B cell (primary cell): ENCODE data around the gene WDR64. TPM values are rescaled to one million over a fixed set of nuclear protein-coding genes. Genes with fewer than 3 reads are reported as not detected.

Experiments
- ATAC-seq: fragments of 200-7000 bp; cut with Tn5 transposase; one replicate; pipeline ENCODE4 v1.10.0; 2021; ENCODE audit warnings: low read depth, mild to moderate bottlenecking, moderate number of reproducible peaks, moderate library complexity
- CTCF ChIA-PET: fragments of 350-600 bp; sonication (Branson Sonifier 250); formaldehyde crosslinking; loops from one replicate; lab custom pipeline; 2021; ENCODE audit warnings: antibody characterized with exemption, inconsistent platforms; lab: Charles Lee
- POLR2A ChIA-PET: fragments of 350-600 bp; sonication (Branson Sonifier 250); formaldehyde crosslinking; loops from one replicate; lab custom pipeline; 2021; ENCODE audit warnings: antibody characterized with exemption; lab: Charles Lee
- DNase-seq: peaks from one replicate; pipeline ENCODE4 v3.0.0; 2013
- H2AFZ ChIP-seq: 2 replicates; pipeline ENCODE4 v1.6.1; 2012; ENCODE audit warnings: mild to moderate bottlenecking, low read depth, low read length; ENCODE audit not compliant: insufficient read depth, poor library complexity, severe bottlenecking
- H3K27ac ChIP-seq, 2 donors: 1 replicate in 1 of 2; 2 replicates in 1 of 2; pipeline ENCODE4 v1.5.1; 2012 to 2013; ENCODE audit warnings: low read length in 2 of 2, mild to moderate bottlenecking in 2 of 2, moderate library complexity in 1 of 2
- H3K27me3 ChIP-seq, 4 experiments: fragments of 200-600 bp in 1 of 4; sonication (generic) in 1 of 4; replicated peaks in 1 of 4; 1 replicate in 2 of 4; 2 replicates in 2 of 4; pipeline versions ENCODE4 v1.6.1 to v1.7.0; 2013 to 2016; ENCODE audit warnings: low read length in 3 of 4, mild to moderate bottlenecking in 2 of 4, mixed read lengths in 1 of 4, moderate library complexity in 1 of 4; ENCODE audit not compliant: insufficient read depth in 4 of 4, control insufficient read depth in 3 of 4; ENCODE audit errors: control extremely low read depth in 1 of 4
- H3K36me3 ChIP-seq, 2 experiments: replicated peaks in 1 of 2; 1 replicate in 1 of 2; 2 replicates in 1 of 2; pipeline versions ENCODE4 v1.6.1 to v1.7.1; 2013; ENCODE audit warnings: low read length in 1 of 2; ENCODE audit not compliant: insufficient read depth in 2 of 2, control insufficient read depth in 1 of 2; ENCODE audit errors: control extremely low read depth in 1 of 2, extremely low read depth in 1 of 2
- H3K4me1 ChIP-seq, 2 donors: fragments of 200-600 bp in 1 of 2; sonication (generic) in 1 of 2; 1 replicate in 1 of 2; 2 replicates in 1 of 2; pipeline versions ENCODE4 v1.5.1 to v1.6.1; 2013 to 2017; ENCODE audit warnings: low read length in 2 of 2; ENCODE audit not compliant: control insufficient read depth in 2 of 2, insufficient read depth in 2 of 2
- H3K4me2 ChIP-seq: replicated peaks from 2 replicates; pipeline ENCODE3; 2012; ENCODE audit warnings: mild to moderate bottlenecking, low read depth, low read length; ENCODE audit not compliant: poor library complexity, severe bottlenecking
- H3K4me3 ChIP-seq, 5 experiments: fragments of 200-600 bp in 1 of 5; sonication (generic) in 1 of 5; 1 replicate in 3 of 5; 2 replicates in 2 of 5; pipeline versions ENCODE4 v1.5.1 to v1.7.0; 2011 to 2016; ENCODE audit warnings: low read length in 4 of 5, mild to moderate bottlenecking in 4 of 5, low read depth in 2 of 5, control low read depth in 1 of 5, moderate library complexity in 1 of 5; ENCODE audit not compliant: insufficient read depth in 1 of 5; ENCODE audit errors: control extremely low read depth in 1 of 5, extremely low read depth in 1 of 5
- H3K79me2 ChIP-seq: fragments of 200-600 bp; sonication (generic); one replicate; pipeline ENCODE4 v1.6.0; 2016; ENCODE audit warnings: low read length; ENCODE audit not compliant: control insufficient read depth, insufficient read depth
- H3K9ac ChIP-seq: fragments of 200-600 bp; sonication (generic); 2 replicates; pipeline ENCODE4 v1.6.1; 2017; ENCODE audit warnings: mild to moderate bottlenecking, low read length, moderate library complexity
- H3K9me3 ChIP-seq, 3 donors: one replicate each; pipeline versions ENCODE4 v1.6.1 to v1.7.1; 2013; ENCODE audit warnings: low read length in 2 of 3; ENCODE audit not compliant: control insufficient read depth in 2 of 3, insufficient read depth in 1 of 3; ENCODE audit errors: control extremely low read depth in 1 of 3
- H4K20me1 ChIP-seq: 2 replicates; pipeline ENCODE4 v1.6.0; 2012; ENCODE audit warnings: mild to moderate bottlenecking, low read length; ENCODE audit not compliant: insufficient read depth, control insufficient read depth, poor library complexity, severe bottlenecking
- H3K27ac Mint-ChIP-seq: one replicate; pipeline ENCODE4 v1.8.0; 2021; ENCODE audit warnings: mixed read lengths
- H3K27me3 Mint-ChIP-seq: one replicate; pipeline ENCODE4 v1.8.0; 2021; ENCODE audit warnings: mixed read lengths
- H3K4me1 Mint-ChIP-seq: one replicate; pipeline ENCODE4 v1.8.0; 2021; ENCODE audit warnings: mixed read lengths
- H3K4me3 Mint-ChIP-seq: one replicate; pipeline ENCODE4 v1.8.0; 2021; ENCODE audit warnings: mixed read lengths
- H3K9me3 Mint-ChIP-seq: one replicate; pipeline ENCODE4 v1.8.0; 2022; ENCODE audit warnings: mixed read lengths; ENCODE audit not compliant: insufficient read depth
- CTCF ChIP-seq: fragments of 200-600 bp; IDR thresholded peaks from one replicate; pipeline ENCODE4 v1.8.0; 2022; ENCODE audit warnings: antibody characterized with exemption, mild to moderate bottlenecking
- EZH2 ChIP-seq: IDR thresholded peaks from 2 replicates; pipeline ENCODE4 v1.6.1; 2012; ENCODE audit warnings: borderline replicate concordance, low read depth, mild to moderate bottlenecking, moderate library complexity, low read length; ENCODE audit not compliant: insufficient read depth, poor library complexity, severe bottlenecking
- WGBS: methylation state at CpG from one replicate; pipeline ENCODE4 v1.1.5; 2013; ENCODE audit warnings: missing lambda C conversion rate; ENCODE audit not compliant: insufficient coverage; 5-methylcytosine and 5-hydroxymethylcytosine counted together
- intact Hi-C: fragments of 100-400 bp; cut with micrococcal nuclease; formaldehyde crosslinking; loops from one replicate; pipeline ENCODE4 v1.10.0; 2022
- polyA plus RNA-seq: library from polyadenylated mRNA; depleted of rRNA; stranded (reverse); fragments of >200 nt; gene quantifications from 2 replicates; pipeline ENCODE4 v1.2.3, GENCODE V29; 2012
- total RNA-seq, 2 donors: library from RNA; stranded (reverse); fragments of 120-200 nt in 1 of 2; gene quantifications; 1 replicate in 1 of 2; 2 replicates in 1 of 2; pipeline versions ENCODE4 v1.2.3 to v1.2.4, GENCODE V29; 2013 to 2022

WDR64 gene
- total and polyA plus RNA-seq, 2 donors (not counting 1 experiment from before 2014, with no cell fraction given): 0.13 TPM; not detected in 1

- POLR2A ChIA-PET: no interaction called here
These were observed 46.8 kb upstream of the WDR64 start for GRCh38 chr1:241605146-241605805.

More at GRCh38 chr1:241605146-241605805, 46.8 kb upstream of the WDR64 start:
- no peaks in the 10 kb centered on the region for H4K20me1 ChIP-seq
- H3K79me2 ChIP-seq: peaks cover 45% of the 10 kb centered on the region
- H3K36me3 ChIP-seq: peaks cover 11 to 35% of the 10 kb centered on the region in 2 experiments
- no peak overlapping the region for H3K27ac Mint-ChIP-seq
- no peaks in the 10 kb centered on the region for H3K27me3 ChIP-seq
- no peak for DNase-seq
- WGBS: 100% methylated on average over 2 of the region's 9 CpGs
- H3K9me3 Mint-ChIP-seq: no peaks in the 10 kb centered on the region
- no peak for ATAC-seq
- no peak overlapping the region for H3K4me3 Mint-ChIP-seq
- H2AFZ ChIP-seq: no peak overlapping the region
- intact Hi-C loops: no loop called here
- H3K9ac ChIP-seq: no peak overlapping the region
- CTCF ChIA-PET: interaction anchor here (0.6 to 1.5 kb wide), 3 partner anchors 35 to 393 kb away, joined by 3 read pairs; partner anchors contain the start of genes CHML, MAP1LC3C and OPN3
- peaks cover 9 to 10% of the 10 kb centered on the region in 2 donors for H3K4me1 ChIP-seq
- H3K27ac ChIP-seq: no peak overlapping the region
- no peak overlapping the region for H3K4me3 ChIP-seq
- no peak overlapping the region for H3K4me2 ChIP-seq
- no peaks in the 10 kb centered on the region for H3K27me3 Mint-ChIP-seq
- H3K4me1 Mint-ChIP-seq: peaks cover 31% of the 10 kb centered on the region
- H3K9me3 ChIP-seq: no peaks in the 10 kb centered on the region
- TF ChIP-seq CTCF: no peak
- no peak for TF ChIP-seq EZH2
